ENCODE data around the gene TSPAN18. TPM values are rescaled to one million over a fixed set of nuclear protein-coding genes. Genes with fewer than 3 reads are reported as not detected.

Gene TSPAN18
- total RNA-seq, 1 donor from 2014 or later: 717 TPM

- TF ChIP-seq CTCF (IDR thresholded peaks at IDR 0.05; ENCODE audit: unreplicated experiment): no peak
- H3K27ac Mint-ChIP-seq (ENCODE audit: unreplicated experiment): no peak overlapping the region
- DNase-seq (ENCODE audit: low spot score): no peak
- H3K4me3 Mint-ChIP-seq (ENCODE audit: unreplicated experiment): no peak overlapping the region
- H3K4me1 Mint-ChIP-seq (ENCODE audit: unreplicated experiment): peaks cover 60% of the 10 kb centered on the region
- peaks cover 3% of the 10 kb centered on the region for H3K27me3 Mint-ChIP-seq (ENCODE audit: unreplicated experiment)
- no peaks in the 10 kb centered on the region for H3K9me3 Mint-ChIP-seq (ENCODE audit: unreplicated experiment)
- H3K36me3 Mint-ChIP-seq (ENCODE audit: low read depth, unreplicated experiment): peaks cover 43% of the 10 kb centered on the region
Observed at GRCh38 chr11:44761551-44761961, 34.8 kb downstream of the TSPAN18 start.

- Mint-ChIP-seq H3K36me3 (ENCODE audit: low read depth, unreplicated experiment) (peaks cover 60% of the 10 kb centered on the region), H3K27ac (ENCODE audit: unreplicated experiment) (no peak overlapping the region), H3K4me3 (ENCODE audit: unreplicated experiment) (peak overlapping the region; percentile 48), H3K4me1 (ENCODE audit: unreplicated experiment) (peaks cover 59% of the 10 kb centered on the region), H3K27me3 (ENCODE audit: unreplicated experiment) (peaks cover 3% of the 10 kb centered on the region), H3K9me3 (ENCODE audit: unreplicated experiment) (no peaks in the 10 kb centered on the region)
- TF ChIP-seq CTCF (IDR thresholded peaks at IDR 0.05; ENCODE audit: unreplicated experiment): no peak
- no peak for DNase-seq (ENCODE audit: low spot score)
Observed at GRCh38 chr11:44763121-44763820, 36.5 kb downstream of the TSPAN18 start.

- Mint-ChIP-seq H3K4me1 (ENCODE audit: unreplicated experiment) (peaks cover 52% of the 10 kb centered on the region), H3K36me3 (ENCODE audit: low read depth, unreplicated experiment) (peaks cover 66% of the 10 kb centered on the region), H3K9me3 (ENCODE audit: unreplicated experiment) (no peaks in the 10 kb centered on the region), H3K27me3 (ENCODE audit: unreplicated experiment) (peaks cover under 1% of the 10 kb centered on the region), H3K27ac (ENCODE audit: unreplicated experiment) (no peak overlapping the region), H3K4me3 (ENCODE audit: unreplicated experiment) (no peak overlapping the region)
- no peak for DNase-seq (ENCODE audit: low spot score)
- TF ChIP-seq CTCF (IDR thresholded peaks at IDR 0.05; ENCODE audit: unreplicated experiment): no peak
Observed at GRCh38 chr11:44764583-44764982, 37.8 kb downstream of the TSPAN18 start.

GRCh38 chr11:44765026-44765595 lies 38.3 kb downstream of the TSPAN18 start:
- Mint-ChIP-seq H3K36me3 (ENCODE audit: low read depth, unreplicated experiment) (peaks cover 71% of the 10 kb centered on the region), H3K4me3 (ENCODE audit: unreplicated experiment) (peak overlapping the region; percentile 52), H3K9me3 (ENCODE audit: unreplicated experiment) (no peaks in the 10 kb centered on the region), H3K27me3 (ENCODE audit: unreplicated experiment) (no peaks in the 10 kb centered on the region), H3K4me1 (ENCODE audit: unreplicated experiment) (peaks cover 52% of the 10 kb centered on the region), H3K27ac (ENCODE audit: unreplicated experiment) (no peak overlapping the region)
- no peak for TF ChIP-seq CTCF (IDR thresholded peaks at IDR 0.05; ENCODE audit: unreplicated experiment)
- no peak for DNase-seq (ENCODE audit: low spot score)

GRCh38 chr11:44765676-44766075 lies 38.9 kb downstream of the TSPAN18 start:
- no peak for DNase-seq (ENCODE audit: low spot score)
- H3K4me1 Mint-ChIP-seq (ENCODE audit: unreplicated experiment): peaks cover 52% of the 10 kb centered on the region
- no peak for TF ChIP-seq CTCF (IDR thresholded peaks at IDR 0.05; ENCODE audit: unreplicated experiment)
- peaks cover 76% of the 10 kb centered on the region for H3K36me3 Mint-ChIP-seq (ENCODE audit: low read depth, unreplicated experiment)
- H3K27me3 Mint-ChIP-seq (ENCODE audit: unreplicated experiment): peaks cover under 1% of the 10 kb centered on the region
- H3K27ac Mint-ChIP-seq (ENCODE audit: unreplicated experiment): no peak overlapping the region
- no peaks in the 10 kb centered on the region for H3K9me3 Mint-ChIP-seq (ENCODE audit: unreplicated experiment)
- peak overlapping the region; percentile 52 for H3K4me3 Mint-ChIP-seq (ENCODE audit: unreplicated experiment)
